Measurements from ENCODE around the gene AFMID. TPM values are rescaled to one million over a fixed set of nuclear protein-coding genes. Genes with fewer than 3 reads are reported as not detected.
A peak's percentile ranks its signal among the peaks of the same experiment; 100 is the strongest.
"Not testable (repeated sequence)": the region's sequence is repeated elsewhere in the genome, so short reads cannot be mapped to it uniquely, and the experiment has no call there.

Gene AFMID
- polyA plus RNA-seq (2011; rRNA removed), result 28.0 and 32.1 TPM in 2 replicates
- 24.8 and 35.6 TPM in 2 replicates for polyA minus RNA-seq (2011; rRNA and poly(A)+ RNA removed)

- H3K4me3 ChIP-seq (ENCODE audit: low read depth, low read length), result peak within 1 kb of the TSS; percentile 63
- ChIA-PET POLR2A (interaction anchor here (0.6 kb wide), 1 partner anchor 229 kb away, joined by 21 read pairs; the partner anchor contains the start of gene TNRC6C), CTCF (interaction anchor here (0.9 to 3.7 kb wide), 8 partner anchors 11 to 235 kb away, joined by 3 to 35 read pairs (median 5); no protein-coding TSS in a partner anchor)
- peak; percentile 91 for TF ChIP-seq CTCF (IDR thresholded peaks at IDR 0.05; ENCODE audit: insufficient read depth, low read depth, low read length)
- peaks cover 3% of the 10 kb centered on the region; the same call in 1 of the 2 replicates for H3K36me3 ChIP-seq (ENCODE audit: control insufficient read depth, insufficient read depth, low read length)
- DNase-seq (ENCODE audit: low read depth), result peak; percentile 78
- no peaks in the 10 kb centered on the region for H3K27me3 ChIP-seq (ENCODE audit: control insufficient read depth, insufficient read depth, low read length)
Measured at GRCh38 chr17:78186692-78187595, at the start of gene AFMID, which contains the start of gene TK1. AFMID (plus strand) TSS chr17:78187362; CDS start chr17:78187371, 9 bp downstream. TK1 (minus strand) TSS chr17:78187052; CDS start chr17:78186994, 58 bp downstream.

GRCh38 chr17:78137392-78138203, 49.6 kb upstream of the AFMID start:
- Histone ChIP-seq H3K36me3 (ENCODE audit: control insufficient read depth, insufficient read depth, low read length) (no peaks in the 10 kb centered on the region), H3K4me3 (ENCODE audit: low read depth, low read length) (no peak overlapping the region), H3K27me3 (ENCODE audit: control insufficient read depth, insufficient read depth, low read length) (peaks cover 4% of the 10 kb centered on the region)
- ChIA-PET POLR2A (no interaction called here), CTCF (interaction anchor here (1.8 kb wide), 1 partner anchor 7 kb away, joined by 6 read pairs; the partner anchor contains the start of gene TMC8)
- no peak for DNase-seq (ENCODE audit: low read depth)
- TF ChIP-seq CTCF (IDR thresholded peaks at IDR 0.05; ENCODE audit: insufficient read depth, low read depth, low read length), result 0 out of 2 replicates have a peak, but pooled peaks have one; percentile 33

GRCh38 chr17:78138204-78139060, 48.7 kb upstream of the AFMID start:
- no peak for TF ChIP-seq CTCF (IDR thresholded peaks at IDR 0.05; ENCODE audit: insufficient read depth, low read depth, low read length)
- no peaks in the 10 kb centered on the region for H3K36me3 ChIP-seq (ENCODE audit: control insufficient read depth, insufficient read depth, low read length)
- no peak overlapping the region for H3K4me3 ChIP-seq (ENCODE audit: low read depth, low read length)
- CTCF ChIA-PET, result interaction anchor here (1.1 to 1.8 kb wide), 3 partner anchors 8 to 38 kb away, joined by 3 to 6 read pairs (median 4); partner anchors contain the start of gene TMC8
- DNase-seq (ENCODE audit: low read depth), result no peak
- H3K27me3 ChIP-seq (ENCODE audit: control insufficient read depth, insufficient read depth, low read length), result no peaks in the 10 kb centered on the region; the same call in 1 of the 2 replicates
- POLR2A ChIA-PET, result no interaction called here

- DNase-seq (ENCODE audit: low read depth); H3K27me3 ChIP-seq (ENCODE audit: control insufficient read depth, insufficient read depth, low read length); POLR2A ChIA-PET; H3K4me3 ChIP-seq (ENCODE audit: low read depth, low read length); H3K36me3 ChIP-seq (ENCODE audit: control insufficient read depth, insufficient read depth, low read length): not testable (repeated sequence)
- CTCF ChIA-PET, result interaction anchor here (0.8 to 1.5 kb wide), 3 partner anchors 27 to 597 kb away, joined by 3 to 5 read pairs (median 3); no protein-coding TSS in a partner anchor
Measured at GRCh38 chr17:78139861-78140168, 47.3 kb upstream of the AFMID start.

Data from BJ (cell line).